ENCODE data around the gene LDB1. TPM values are rescaled to one million over a fixed set of nuclear protein-coding genes. Genes with fewer than 3 reads are reported as not detected.

The LDB1 gene
- total RNA-seq, 1 experiment from 2014 or later, result 63.9 TPM

DNA sequence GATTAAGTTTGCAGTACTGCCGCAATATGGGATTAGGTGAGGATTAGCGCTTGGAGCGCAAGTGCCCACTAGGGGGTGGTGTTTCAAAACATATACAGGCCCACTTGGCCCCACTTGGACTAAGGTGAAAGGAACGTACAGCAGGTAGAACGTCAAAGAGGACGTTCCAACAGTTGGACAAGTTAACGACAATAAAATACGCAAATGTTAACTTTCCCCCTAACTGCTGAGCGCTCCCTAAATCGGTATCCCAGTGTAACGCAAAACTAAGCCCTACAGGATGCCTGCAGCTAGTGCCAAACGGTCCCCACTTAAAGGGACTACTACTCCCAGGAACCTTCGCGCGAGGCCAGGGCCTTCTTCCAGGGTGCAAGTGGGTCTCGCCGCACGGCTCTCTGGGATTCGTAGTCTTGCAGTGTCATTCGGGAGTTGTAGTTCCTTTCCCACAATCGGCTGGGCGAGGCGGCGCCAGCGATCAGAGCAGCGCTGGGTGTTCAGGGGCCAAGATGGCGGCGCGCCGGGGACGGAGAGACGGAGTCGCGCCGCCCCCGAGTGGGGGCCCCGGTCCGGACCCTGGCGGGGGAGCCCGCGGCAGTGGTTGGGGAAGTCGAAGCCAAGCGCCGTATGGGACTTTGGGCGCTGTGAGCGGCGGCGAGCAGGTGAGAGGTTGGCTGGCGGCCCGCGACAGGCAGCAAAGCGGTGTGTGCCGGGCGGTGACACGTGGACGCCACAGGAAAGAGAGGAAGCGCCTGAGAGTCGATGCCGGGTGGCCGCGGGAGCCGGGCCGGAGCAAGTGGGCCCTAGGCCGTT lies 12.6 kb upstream of the LDB1 start, which contains the start of gene PPRC1:
TSS of gene PPRC1 (plus strand) at position 478 of the 810 bp plus-strand sequence. CDS start at position 507, 29 bp downstream.
- peak; percentile 100 for DNase-seq (ENCODE audit: low read depth, low spot score)
- intact Hi-C loops (cut with micrococcal nuclease), result loop anchor here (1.0 kb wide), 2 partner anchors 20 to 76 kb away; partner anchors contain the start of genes ARMH3 and NOLC1
- peaks cover 50% of the 10 kb centered on the region for H3K79me2 ChIP-seq (ENCODE audit: insufficient read depth, low read length)
- no TSS peak for BruUV-seq (replicated peaks)
- peak within 1 kb of the TSS; percentile 19 for H2AFZ ChIP-seq (ENCODE audit: low read depth, low read length, poor library complexity, severe bottlenecking)
- peak within 1 kb of the TSS; percentile 93 for H3K4me3 ChIP-seq (replicated peaks in 1 of 2; ENCODE audit: low read depth in 1 of 2, low read length in 2 of 2)
- H3K4me1 ChIP-seq (ENCODE audit: control insufficient read depth in 1 of 2, insufficient read depth in 2 of 2, low read length in 2 of 2), result peaks cover 27 to 41% of the 10 kb centered on the region in 2 experiments
- CTCF ChIA-PET, result interaction anchor here (1.0 to 1.7 kb wide), 7 partner anchors 9 to 289 kb away, joined by 3 to 11 read pairs (median 5); partner anchors contain the start of gene NOLC1
- H3K9ac ChIP-seq (ENCODE audit: low read length), result peak within 1 kb of the TSS; percentile 99
- peak; percentile 92 for ATAC-seq
- H3K36me3 ChIP-seq (ENCODE audit: control insufficient read depth in 1 of 2, insufficient read depth in 2 of 2, low read length in 2 of 2), result peaks cover 5 to 33% of the 10 kb centered on the region in 2 experiments; a peak in 3 of 4 replicates
- TF ChIP-seq, protein P1, sequence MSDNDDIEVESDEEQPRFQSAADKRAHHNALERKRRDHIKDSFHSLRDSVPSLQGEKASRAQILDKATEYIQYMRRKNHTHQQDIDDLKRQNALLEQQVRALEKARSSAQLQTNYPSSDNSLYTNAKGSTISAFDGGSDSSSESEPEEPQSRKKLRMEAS (IDR thresholded peaks at IDR 0.05), result no peak
- TF ChIP-seq YY1 (IDR thresholded peaks at IDR 0.05; ENCODE audit: extremely low read depth, insufficient replicate concordance, low read depth, low read length), result peak; percentile 96
- TF ChIP-seq POLR2A (IDR thresholded peaks at IDR 0.05; ENCODE audit: borderline replicate concordance, extremely low read depth, insufficient read depth, insufficient read length), result peak; percentile 74
- peak; percentile 80 for TF ChIP-seq ZFX (IDR thresholded peaks at IDR 0.05)
- TF ChIP-seq, protein P2, sequence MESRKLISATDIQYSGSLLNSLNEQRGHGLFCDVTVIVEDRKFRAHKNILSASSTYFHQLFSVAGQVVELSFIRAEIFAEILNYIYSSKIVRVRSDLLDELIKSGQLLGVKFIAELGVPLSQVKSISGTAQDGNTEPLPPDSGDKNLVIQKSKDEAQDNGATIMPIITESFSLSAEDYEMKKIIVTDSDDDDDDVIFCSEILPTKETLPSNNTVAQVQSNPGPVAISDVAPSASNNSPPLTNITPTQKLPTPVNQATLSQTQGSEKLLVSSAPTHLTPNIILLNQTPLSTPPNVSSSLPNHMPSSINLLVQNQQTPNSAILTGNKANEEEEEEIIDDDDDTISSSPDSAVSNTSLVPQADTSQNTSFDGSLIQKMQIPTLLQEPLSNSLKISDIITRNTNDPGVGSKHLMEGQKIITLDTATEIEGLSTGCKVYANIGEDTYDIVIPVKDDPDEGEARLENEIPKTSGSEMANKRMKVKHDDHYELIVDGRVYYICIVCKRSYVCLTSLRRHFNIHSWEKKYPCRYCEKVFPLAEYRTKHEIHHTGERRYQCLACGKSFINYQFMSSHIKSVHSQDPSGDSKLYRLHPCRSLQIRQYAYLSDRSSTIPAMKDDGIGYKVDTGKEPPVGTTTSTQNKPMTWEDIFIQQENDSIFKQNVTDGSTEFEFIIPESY (IDR thresholded peaks at IDR 0.05; ENCODE audit: extremely low read depth, insufficient replicate concordance, low read length), result peak; percentile 84
- TF ChIP-seq SIN3A (IDR thresholded peaks at IDR 0.05; ENCODE audit: low read depth), result no peak
- TF ChIP-seq SRF (IDR thresholded peaks at IDR 0.05; ENCODE audit: low read depth), result no peak
- TF ChIP-seq, protein P3, sequence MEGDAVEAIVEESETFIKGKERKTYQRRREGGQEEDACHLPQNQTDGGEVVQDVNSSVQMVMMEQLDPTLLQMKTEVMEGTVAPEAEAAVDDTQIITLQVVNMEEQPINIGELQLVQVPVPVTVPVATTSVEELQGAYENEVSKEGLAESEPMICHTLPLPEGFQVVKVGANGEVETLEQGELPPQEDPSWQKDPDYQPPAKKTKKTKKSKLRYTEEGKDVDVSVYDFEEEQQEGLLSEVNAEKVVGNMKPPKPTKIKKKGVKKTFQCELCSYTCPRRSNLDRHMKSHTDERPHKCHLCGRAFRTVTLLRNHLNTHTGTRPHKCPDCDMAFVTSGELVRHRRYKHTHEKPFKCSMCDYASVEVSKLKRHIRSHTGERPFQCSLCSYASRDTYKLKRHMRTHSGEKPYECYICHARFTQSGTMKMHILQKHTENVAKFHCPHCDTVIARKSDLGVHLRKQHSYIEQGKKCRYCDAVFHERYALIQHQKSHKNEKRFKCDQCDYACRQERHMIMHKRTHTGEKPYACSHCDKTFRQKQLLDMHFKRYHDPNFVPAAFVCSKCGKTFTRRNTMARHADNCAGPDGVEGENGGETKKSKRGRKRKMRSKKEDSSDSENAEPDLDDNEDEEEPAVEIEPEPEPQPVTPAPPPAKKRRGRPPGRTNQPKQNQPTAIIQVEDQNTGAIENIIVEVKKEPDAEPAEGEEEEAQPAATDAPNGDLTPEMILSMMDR (IDR thresholded peaks at IDR 0.05 in 2 of 3, conservative IDR thresholded peaks at IDR 0.05 in 1 of 3; ENCODE audit: borderline replicate concordance in 1 of 3, insufficient read depth in 1 of 3, low read depth in 2 of 3, low read length in 2 of 3), result peak in 2 of 3 experiments; percentile 96 to 99; a peak in 4 of 6 replicates
- peak; percentile 65 for TF ChIP-seq TCF7L2 (IDR thresholded peaks at IDR 0.05; ENCODE audit: borderline replicate concordance, extremely low read depth, insufficient read depth, insufficient read length)
- TF ChIP-seq POLR2AphosphoS5 (IDR thresholded peaks at IDR 0.05; ENCODE audit: low read depth, low read length), result peak; percentile 90
- H3K9me3 ChIP-seq (ENCODE audit: control insufficient read depth in 1 of 2, insufficient read depth in 1 of 2, low read depth in 1 of 2, low read length in 2 of 2), result no peaks in the 10 kb centered on the region
- H3K27me3 ChIP-seq (ENCODE audit: insufficient read depth, low read length), result no peaks in the 10 kb centered on the region
- RAD21 ChIA-PET (ENCODE audit: low non-redundant PET in 1 of 2, low total read pairs in 2 of 2, uncharacterized antibody in 2 of 2, unreplicated experiment in 2 of 2), result no interaction called here
- H4K20me1 ChIP-seq (ENCODE audit: insufficient read depth), result peaks cover 29% of the 10 kb centered on the region; the same call in 1 of the 2 replicates
- H3K27ac ChIP-seq (ENCODE audit: low read depth, low read length), result peak within 1 kb of the TSS; percentile 98
- H3K4me2 ChIP-seq (ENCODE audit: low read length), result peak within 1 kb of the TSS; percentile 87
- POLR2A ChIA-PET, result interaction anchor here (0.6 to 1.5 kb wide), 2 partner anchors 14 to 18 kb away, joined by 3 to 4 read pairs; no protein-coding TSS in a partner anchor
- no peaks in the 10 kb centered on the region for H3K9me2 ChIP-seq (ENCODE audit: insufficient read depth)

Data from HCT116 (cell line).